Aorta (tissue), 5 donors: ENCODE results near the gene PABPN1. TPM values are rescaled to one million over a fixed set of nuclear protein-coding genes. Genes with fewer than 3 reads are reported as not detected.
A peak's percentile ranks its signal among the peaks of the same experiment; 100 is the strongest.

Experiments
- ATAC-seq: fragments of 200-7000 bp; cut with Tn5 transposase; one replicate; pipeline ENCODE4 v1.9.1; 2022; ENCODE audit warnings: moderate library complexity; ENCODE audit not compliant: low FRiP score
- DNase-seq, 2 donors: peaks; one replicate each; pipeline ENCODE4 v3.0.0-alpha.2; 2020
- H3K27ac ChIP-seq, 2 donors: one replicate each; pipeline ENCODE4 v1.5.1; 2013; ENCODE audit warnings: low read length in 2 of 2, mild to moderate bottlenecking in 2 of 2, moderate library complexity in 2 of 2, control low read depth in 1 of 2, inconsistent platforms in 1 of 2, low read depth in 1 of 2
- H3K27me3 ChIP-seq, 2 donors: one replicate each; pipeline ENCODE4 v1.6.1; 2013; ENCODE audit warnings: control low read depth in 1 of 2, low read length in 1 of 2, mild to moderate bottlenecking in 1 of 2, moderate library complexity in 1 of 2; ENCODE audit not compliant: insufficient read depth in 2 of 2, control insufficient read depth in 1 of 2
- H3K36me3 ChIP-seq, 2 donors: one replicate each; pipeline ENCODE4 v1.6.1; 2013; ENCODE audit warnings: control low read depth in 1 of 2, low read length in 1 of 2, mild to moderate bottlenecking in 1 of 2; ENCODE audit not compliant: insufficient read depth in 2 of 2, control insufficient read depth in 1 of 2
- H3K4me1 ChIP-seq, 2 donors: one replicate each; pipeline ENCODE4 v1.6.1; 2013; ENCODE audit warnings: low read length in 2 of 2, control low read depth in 1 of 2, mild to moderate bottlenecking in 1 of 2, moderate library complexity in 1 of 2; ENCODE audit not compliant: insufficient read depth in 2 of 2, control insufficient read depth in 1 of 2
- H3K4me3 ChIP-seq, 2 donors: one replicate each; pipeline ENCODE4 v1.5.1; 2013; ENCODE audit warnings: low read length in 2 of 2, control low read depth in 1 of 2, mild to moderate bottlenecking in 1 of 2
- H3K9me3 ChIP-seq: one replicate; pipeline ENCODE4 v1.6.1; 2013; ENCODE audit warnings: mild to moderate bottlenecking, low read length; ENCODE audit not compliant: control insufficient read depth
- WGBS, 2 donors: extraction: QIAGEN DNeasy Blood & Tissue Kit; methylation state at CpG; one replicate each; pipeline ENCODE4 v1.1.7; 2013; 5-methylcytosine and 5-hydroxymethylcytosine counted together
- intact Hi-C, 2 donors: fragments of 100-400 bp; cut with DNase I; formaldehyde crosslinking; loops; one replicate each; pipeline versions ENCODE4 v1.14.2 to v1.15.0; 2022
- polyA plus RNA-seq, 2 donors: library from polyadenylated mRNA; stranded (reverse); fragments of 200-250 nt; gene quantifications; one replicate each; pipeline ENCODE4 v1.2.3, GENCODE V29; 2013
- total RNA-seq, 2 donors: library from RNA; stranded (reverse); fragmentation: NEBNext Ultra II Directional; extraction: Animal tissue kit (Norgen Biotek cat#: 25700); gene quantifications; one replicate each; pipeline ENCODE4 v1.2.1, GENCODE V29; 2021
- donor health status: healthy with polysubstance abuse.
- donor health status: Bipolar disorder and iron deficiency.
- donor health status: DM: no; HTN: no; CAD: no.
- donor health status: DM: no; HTN: no; CAD: no.
- donor health status: DM: yes; HTN: yes; CAD: no.

The PABPN1 gene
- total and polyA plus RNA-seq, 4 donors, result 57.0 to 226 (median 123) TPM

- Histone ChIP-seq H3K4me1 (no peaks in the 10 kb centered on the region), H3K9me3 (no peaks in the 10 kb centered on the region), H3K27me3 (no peaks in the 10 kb centered on the region), H3K36me3 (no peaks in the 10 kb centered on the region), H3K27ac (peak within 1 kb of the TSS; percentile 49 to 78), H3K4me3 (peak within 1 kb of the TSS; percentile 59 to 72)
- ATAC-seq, result peak; percentile 76
- peak; percentile 75 to 85 for DNase-seq
- intact Hi-C loops, result loop anchor here in 1 of 2 donors (5.0 kb wide), 1 partner anchor 43 kb away; the partner anchor contains the start of gene PABPN1
- WGBS, 2 donors, result 1% methylated on average over 47 to 74 of the region's 74 CpGs
Observed at GRCh38 chr14:23365036-23365731, 43.9 kb downstream of the PABPN1 start, which contains the start of gene EFS. Gene EFS, minus strand, starts transcription at chr14:23365172. Its CDS starts 147 bp downstream, at chr14:23365025.

GRCh38 chr14:23365732-23366425 lies 44.6 kb downstream of the PABPN1 start:
- no peaks in the 10 kb centered on the region for H3K27me3 ChIP-seq
- H3K27ac ChIP-seq, result peak overlapping the region; percentile 49 to 78
- no peaks in the 10 kb centered on the region for H3K36me3 ChIP-seq
- H3K9me3 ChIP-seq, result no peaks in the 10 kb centered on the region
- intact Hi-C loops, result loop anchor here in 1 of 2 donors (5.0 kb wide), 1 partner anchor 44 kb away; the partner anchor contains the start of gene PABPN1
- WGBS, 2 donors, result 0 to 1% methylated on average over 28 to 51 of the region's 51 CpGs
- H3K4me3 ChIP-seq, result peak overlapping the region; percentile 59 to 72
- no peaks in the 10 kb centered on the region for H3K4me1 ChIP-seq
- peak in 1 of 2 donors; percentile 78 for DNase-seq
- ATAC-seq, result peak; percentile 87

GRCh38 chr14:23366426-23366921 lies 45.2 kb downstream of the PABPN1 start:
- no peaks in the 10 kb centered on the region for H3K27me3 ChIP-seq
- no peaks in the 10 kb centered on the region for H3K9me3 ChIP-seq
- H3K27ac ChIP-seq, result peak overlapping the region; percentile 48 to 78
- H3K36me3 ChIP-seq, result no peaks in the 10 kb centered on the region
- ATAC-seq (peak; percentile 79), DNase-seq (peak; percentile 85 to 91)
- H3K4me3 ChIP-seq, result peak overlapping the region; percentile 59 to 72
- WGBS, 2 donors, result 3% methylated on average over 31 to 34 of the region's 34 CpGs
- H3K4me1 ChIP-seq, result no peaks in the 10 kb centered on the region
- intact Hi-C loops, result loop anchor here in 1 of 2 donors (5.0 kb wide), 1 partner anchor 44 kb away; the partner anchor contains the start of gene PABPN1

- DNase-seq (no peak), ATAC-seq (no peak)
- H3K4me1 ChIP-seq, result no peaks in the 10 kb centered on the region
- H3K9me3 ChIP-seq, result no peaks in the 10 kb centered on the region
- 53 to 68% methylated on average over 1 of the region's 1 CpG for WGBS, 2 donors
- H3K4me3 ChIP-seq, result no peak overlapping the region
- H3K27me3 ChIP-seq, result no peaks in the 10 kb centered on the region
- intact Hi-C loops, result no loop called here
- no peak overlapping the region for H3K27ac ChIP-seq
- H3K36me3 ChIP-seq, result no peaks in the 10 kb centered on the region
Observed at GRCh38 chr14:23370221-23370620, 49.0 kb downstream of the PABPN1 start.

- ATAC-seq (no peak), DNase-seq (no peak)
- H3K27me3 ChIP-seq, result no peaks in the 10 kb centered on the region
- intact Hi-C loops, result no loop called here
- no peak overlapping the region for H3K4me3 ChIP-seq
- no peak overlapping the region for H3K27ac ChIP-seq
- WGBS, 2 donors, result 85 to 92% methylated on average over 1 of the region's 1 CpG
- no peaks in the 10 kb centered on the region for H3K4me1 ChIP-seq
- no peaks in the 10 kb centered on the region for H3K36me3 ChIP-seq
- no peaks in the 10 kb centered on the region for H3K9me3 ChIP-seq
Observed at GRCh38 chr14:23371865-23372264, 50.6 kb downstream of the PABPN1 start.

- 85 to 89% methylated on average over 2 of the region's 2 CpGs for WGBS, 2 donors
- DNase-seq (no peak), ATAC-seq (no peak)
- Histone ChIP-seq H3K36me3 (no peaks in the 10 kb centered on the region), H3K4me1 (no peaks in the 10 kb centered on the region), H3K4me3 (no peak within 1 kb of the TSS), H3K27me3 (no peaks in the 10 kb centered on the region), H3K27ac (no peak within 1 kb of the TSS), H3K9me3 (no peaks in the 10 kb centered on the region)
- intact Hi-C loops, result no loop called here
Observed at GRCh38 chr14:23372509-23372908, 51.3 kb downstream of the PABPN1 start, which contains the start of gene IL25. Gene IL25, plus strand, starts transcription at chr14:23372809.

- no peaks in the 10 kb centered on the region for H3K4me1 ChIP-seq
- no peak for ATAC-seq
- intact Hi-C loops, result no loop called here
- DNase-seq, result no peak
- no peak overlapping the region for H3K4me3 ChIP-seq
- H3K27ac ChIP-seq, result no peak overlapping the region
- WGBS, 2 donors, result 84 to 93% methylated on average over 3 of the region's 3 CpGs
- H3K9me3 ChIP-seq, result no peaks in the 10 kb centered on the region
- no peaks in the 10 kb centered on the region for H3K36me3 ChIP-seq
- H3K27me3 ChIP-seq, result no peaks in the 10 kb centered on the region
Observed at GRCh38 chr14:23373041-23373440, 51.8 kb downstream of the PABPN1 start.
